ENCODE data around the gene SOD2.
"Not testable (repeated sequence)": the region's sequence is repeated elsewhere in the genome, so short reads cannot be mapped to it uniquely, and the experiment has no call there.

Gene SOD2

GRCh38 chr6:159686703-159687102 lies 6.3 kb downstream of the SOD2 start:
- intact Hi-C loops (cut with DNase I), result no loop called here
- DNase-seq, result no peak

DNA sequence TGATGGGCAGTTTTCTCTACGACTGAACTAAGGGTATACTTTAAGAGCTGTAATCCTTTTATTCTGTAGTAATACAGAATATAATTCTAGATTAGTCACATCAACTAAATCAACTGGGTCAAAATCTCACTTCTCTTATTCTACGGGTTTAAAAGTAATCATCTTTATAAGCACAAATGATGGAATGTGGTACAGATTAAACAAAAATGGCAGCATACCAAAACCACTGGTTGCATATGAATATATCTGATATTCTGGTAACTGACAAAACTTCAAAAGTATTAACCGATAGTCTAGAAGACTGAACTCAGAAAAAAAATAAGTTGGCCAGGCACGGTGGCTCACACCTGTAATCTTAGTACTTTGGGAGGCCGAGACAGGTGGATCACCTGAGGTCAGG lies 7.0 kb downstream of the SOD2 start:
- intact Hi-C loops (cut with DNase I), result no loop called here
- DNase-seq, result no peak

- intact Hi-C loops (cut with DNase I), result no loop called here
- DNase-seq, result no peak
Observed at GRCh38 chr6:159684013-159684304, 9.1 kb downstream of the SOD2 start.

GRCh38 chr6:159682810-159683209 lies 10.2 kb downstream of the SOD2 start:
- intact Hi-C loops (cut with DNase I), result no loop called here
- no peak for DNase-seq

GRCh38 chr6:159682295-159682694 lies 10.7 kb downstream of the SOD2 start:
- intact Hi-C loops (cut with DNase I), result no loop called here
- no peak for DNase-seq

DNA sequence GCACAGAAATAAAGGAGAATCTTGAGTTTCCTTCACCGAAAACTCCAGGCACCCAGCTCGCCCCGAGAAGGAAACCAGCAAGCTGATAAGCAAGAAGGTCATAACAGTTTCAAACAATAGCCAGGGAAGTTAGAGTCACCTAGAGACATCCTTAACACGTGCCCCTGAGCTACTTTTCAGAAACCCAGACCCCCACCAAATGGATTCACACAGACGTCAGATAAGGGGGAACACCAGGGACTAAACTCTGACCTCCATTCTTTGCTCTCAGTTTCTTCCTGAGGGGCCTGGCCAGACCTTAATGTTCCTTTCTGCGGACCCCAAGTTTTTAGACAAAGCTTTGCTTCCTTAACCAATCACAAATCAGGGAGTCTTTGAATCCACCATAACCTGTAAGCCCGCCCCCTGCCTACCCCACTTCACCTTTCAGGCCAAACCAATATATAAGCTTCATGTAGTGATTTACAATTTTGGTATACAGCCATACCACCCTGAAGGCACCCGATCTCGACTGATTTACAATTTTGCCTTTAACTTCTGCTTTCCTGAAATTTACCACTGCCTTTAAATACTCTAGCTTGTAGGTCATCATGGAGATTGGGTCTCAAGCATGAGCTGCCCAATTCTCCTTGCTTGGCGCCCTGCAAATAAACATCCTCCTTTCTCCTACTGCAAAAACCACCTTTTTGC lies 11.7 kb downstream of the SOD2 start:
- DNase-seq, result no peak
- intact Hi-C loops (cut with DNase I), result no loop called here

GRCh38 chr6:159680104-159680503 lies 12.9 kb downstream of the SOD2 start:
- no peak for DNase-seq
- intact Hi-C loops (cut with DNase I), result no loop called here

DNA sequence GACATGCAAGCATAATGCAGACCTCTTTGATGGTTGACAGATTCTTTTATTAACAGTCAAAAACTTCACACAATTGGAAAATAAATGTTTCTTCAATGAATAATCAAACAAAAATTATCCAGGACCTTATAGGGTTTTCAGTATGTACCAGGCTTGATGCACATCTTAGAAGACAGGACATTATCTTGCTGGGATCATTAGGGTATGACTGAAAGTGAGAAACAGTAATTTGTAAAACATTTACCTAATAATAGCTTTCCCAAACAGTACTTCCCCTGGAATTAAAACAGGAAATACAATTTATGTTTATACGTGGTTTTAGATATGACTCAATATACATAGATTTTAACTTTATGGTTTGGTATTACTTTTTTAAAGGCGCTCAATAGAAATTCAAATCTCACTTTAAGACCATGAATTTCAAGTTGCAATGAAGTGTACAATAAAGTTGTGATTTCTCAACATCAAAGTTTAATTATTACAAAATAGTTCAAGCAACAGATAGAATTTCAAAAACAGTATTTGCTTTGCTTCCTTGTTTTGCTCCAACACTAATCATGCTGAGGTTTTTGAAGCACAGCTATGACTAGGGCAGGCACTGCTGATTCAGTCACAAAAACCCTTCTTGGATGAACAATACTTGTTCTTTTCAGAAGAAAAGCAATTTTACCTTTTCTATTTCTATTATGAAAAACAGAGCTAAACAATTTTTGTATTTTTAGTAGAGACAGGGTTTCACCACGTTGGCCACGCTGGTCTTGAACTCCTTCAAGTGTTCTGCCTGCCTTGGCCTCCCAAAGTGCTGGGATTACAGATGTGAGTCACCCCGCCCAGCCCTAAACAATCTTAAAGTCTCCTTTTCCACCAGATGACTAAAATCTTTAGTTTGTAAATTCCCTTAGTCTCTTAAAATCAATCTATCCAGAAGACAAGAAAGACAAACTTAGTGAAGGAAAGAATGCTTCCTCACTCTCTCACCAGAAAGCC lies 13.7 kb downstream of the SOD2 start:
- no peak for DNase-seq
- intact Hi-C loops (cut with DNase I), result no loop called here

GRCh38 chr6:159678574-159678973 lies 14.5 kb downstream of the SOD2 start:
- intact Hi-C loops (cut with DNase I), result no loop called here
- no peak for DNase-seq

DNA sequence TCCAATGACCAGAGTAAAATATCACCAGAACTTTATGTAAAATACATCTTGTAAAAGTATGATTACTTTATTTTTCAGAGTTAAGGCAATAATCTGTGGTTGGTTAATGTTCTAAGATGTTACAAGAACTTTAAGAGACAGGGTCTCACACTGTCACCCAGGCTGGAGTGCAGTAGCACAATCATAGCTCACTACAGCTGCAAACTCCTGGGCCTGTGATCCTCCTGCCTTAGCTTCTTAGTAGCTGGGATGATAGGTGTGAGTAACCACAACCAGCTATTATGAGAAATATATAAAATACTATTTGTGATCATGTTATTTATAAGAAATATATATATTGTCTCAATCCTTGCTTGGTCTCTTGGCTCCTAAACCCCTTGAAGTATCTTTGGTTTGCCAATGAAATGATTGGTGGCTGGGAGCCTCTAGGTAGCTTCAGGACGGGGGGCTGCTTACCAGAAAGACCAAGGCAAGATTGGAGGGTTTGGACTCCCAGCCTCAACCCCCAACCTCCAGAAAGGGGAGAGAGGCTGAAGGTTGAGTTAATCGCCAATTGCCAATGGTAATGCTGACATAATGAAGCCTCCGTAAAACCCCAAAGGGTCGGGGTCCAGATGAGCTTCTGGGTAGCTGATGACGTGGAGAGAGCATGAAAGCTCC lies 15.4 kb downstream of the SOD2 start:
- no peak for DNase-seq
- intact Hi-C loops (cut with DNase I), result no loop called here

GRCh38 chr6:159676890-159677505 lies 16.0 kb downstream of the SOD2 start:
- intact Hi-C loops (cut with DNase I), result no loop called here
- DNase-seq, result no peak

- intact Hi-C loops (cut with DNase I); DNase-seq: not testable (repeated sequence)
Observed at GRCh38 chr6:159676236-159676635, 16.8 kb downstream of the SOD2 start.

DNA sequence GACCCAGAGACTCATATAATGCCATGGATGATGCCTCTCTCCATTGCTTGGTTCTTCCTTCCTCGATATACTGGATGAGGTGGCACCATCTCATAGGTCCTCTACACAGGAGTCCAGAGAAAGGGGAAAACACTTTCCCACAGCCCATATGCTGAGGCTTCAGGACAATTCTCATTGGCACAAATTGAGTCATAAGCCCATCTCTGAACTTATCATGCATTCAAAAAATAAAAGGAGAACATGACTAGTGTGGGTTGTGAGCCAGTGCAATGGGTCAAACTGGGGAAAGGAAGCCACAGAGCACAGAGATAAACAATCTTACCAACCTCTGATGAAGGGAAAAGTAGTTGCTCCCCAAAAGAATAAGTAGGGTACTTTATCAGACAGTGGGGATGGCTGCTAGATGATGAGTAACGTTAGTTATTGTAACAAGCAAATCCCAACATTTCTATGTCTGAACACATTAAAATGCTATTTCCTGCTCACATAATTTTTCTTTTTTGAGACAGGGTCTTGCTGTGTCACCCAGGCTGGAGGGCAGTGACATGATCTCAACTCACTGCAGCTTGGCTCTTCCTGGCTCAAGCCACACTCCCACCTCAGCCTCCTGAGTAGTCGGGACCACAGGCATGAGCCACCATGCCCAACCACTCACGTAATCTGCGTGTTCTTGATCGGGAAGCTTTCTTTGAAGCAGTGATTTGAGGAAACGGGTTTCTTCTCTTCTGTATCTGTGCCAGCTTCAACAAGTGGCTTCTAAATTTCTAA lies 27.0 kb downstream of the SOD2 start:
- DNase-seq, result no peak
- intact Hi-C loops (cut with DNase I), result no loop called here

DNA sequence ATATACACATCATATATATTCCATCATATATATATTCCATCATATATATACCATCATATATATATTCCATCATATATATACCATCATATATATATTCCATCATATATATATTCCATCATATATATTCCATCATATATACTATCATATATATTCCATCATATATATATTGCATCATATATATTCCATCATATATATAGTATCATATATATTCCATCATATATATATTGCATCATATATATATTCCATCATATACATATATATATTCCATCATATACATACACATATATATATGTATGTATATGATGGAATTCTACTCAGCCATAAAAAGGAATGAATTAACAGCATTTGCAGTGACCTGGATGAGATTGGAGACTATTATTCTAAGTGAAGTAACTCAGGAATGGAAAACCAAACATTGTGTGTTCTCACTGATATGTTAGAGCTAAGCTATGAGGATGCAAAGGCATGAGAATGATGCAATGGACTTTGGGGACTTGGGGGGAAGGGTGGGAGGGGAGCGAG lies 29.6 kb downstream of the SOD2 start:
- intact Hi-C loops (cut with DNase I), result not testable (repeated sequence)

GRCh38 chr6:159661977-159662376 lies 31.1 kb downstream of the SOD2 start:
- intact Hi-C loops (cut with DNase I); DNase-seq: not testable (repeated sequence)

More for the DNA sequence above, 29.6 kb downstream of the SOD2 start:
- DNase-seq, result not testable (repeated sequence)

GRCh38 chr6:159655409-159655988 lies 37.5 kb downstream of the SOD2 start:
- DNase-seq, result no peak
- intact Hi-C loops (cut with DNase I), result loop anchor here (2.0 kb wide), 1 partner anchor 403 kb away; no protein-coding TSS in a partner anchor

- intact Hi-C loops (cut with DNase I), result loop anchor here (1.0 to 2.0 kb wide), 2 partner anchors 402 to 480 kb away; no protein-coding TSS in a partner anchor
- DNase-seq, result no peak
Observed at GRCh38 chr6:159654483-159655098, 38.5 kb downstream of the SOD2 start.

- intact Hi-C loops (cut with DNase I), result no loop called here
- DNase-seq, result no peak
Observed at GRCh38 chr6:159650314-159650713, 42.7 kb downstream of the SOD2 start.

- intact Hi-C loops (cut with DNase I), result no loop called here
- no peak for DNase-seq
Observed at GRCh38 chr6:159649441-159649840, 43.6 kb downstream of the SOD2 start.

Data from posterior cingulate gyrus (tissue), 11 donors.